Urinary bladder (tissue), 2 donors: ENCODE data around the gene ARHGEF3. TPM values are rescaled to one million over a fixed set of nuclear protein-coding genes. Genes with fewer than 3 reads are reported as not detected.

Source experiments
- polyA plus RNA-seq: library from polyadenylated mRNA; stranded (reverse); fragments of 200-250 nt; gene quantifications from one replicate; pipeline ENCODE4 v1.2.3, GENCODE V29; 2013
- total RNA-seq: library from RNA; depleted of rRNA; stranded (reverse); fragments of >200 nt; gene quantifications from one replicate; pipeline ENCODE4 v1.2.3, GENCODE V29; 2014
- donor health status: healthy.

ARHGEF3 gene
- total and polyA plus RNA-seq, 2 donors: 22.4 to 30.1 TPM

Other genes starting within 250 kb of the ARHGEF3 start
- gene CCDC66, start 244.8 kb downstream of the ARHGEF3 start, total RNA-seq: 91.0 TPM
- 9.2 TPM for gene CCDC66, start 244.8 kb downstream of the ARHGEF3 start, polyA plus RNA-seq
- 182 TPM for gene TASOR, start 118.7 kb downstream of the ARHGEF3 start, total RNA-seq
- gene TASOR, start 118.7 kb downstream of the ARHGEF3 start, polyA plus RNA-seq: 30.9 TPM